BE2C (cell line): Measurements from ENCODE around the gene HSPB8.
A peak's percentile ranks its signal among the peaks of the same experiment; 100 is the strongest.
"Not testable (repeated sequence)": the region's sequence is repeated elsewhere in the genome, so short reads cannot be mapped to it uniquely, and the experiment has no call there.

ENCODE experiments used
- DNase-seq: peaks from one replicate; pipeline ENCODE4 v3.0.0-alpha.2; 2020
- H3K27me3 ChIP-seq: fragments of 250-450 bp; sonication (Bioruptor Pico); 2 replicates; pipeline ENCODE4 v1.5.1; 2020; ENCODE audit warnings: mild to moderate bottlenecking
- H3K36me3 ChIP-seq: fragments of 250-450 bp; sonication (Bioruptor Pico); 2 replicates; pipeline ENCODE4 v1.5.1; 2020; ENCODE audit warnings: mild to moderate bottlenecking
- H3K4me1 ChIP-seq: fragments of 250-450 bp; sonication (Bioruptor Pico); 2 replicates; pipeline ENCODE4 v1.5.1; 2020
- H3K4me3 ChIP-seq: 2 replicates; pipeline ENCODE4 v1.5.1; 2011; ENCODE audit warnings: low read depth, low read length
- H3K9me3 ChIP-seq: fragments of 250-450 bp; sonication (Bioruptor Pico); 2 replicates; pipeline ENCODE4 v1.5.1; 2020
- CTCF ChIP-seq: IDR thresholded peaks from 2 replicates; pipeline ENCODE4 v1.5.1; 2012; ENCODE audit warnings: mild to moderate bottlenecking, low read depth, low read length

Gene HSPB8

DNA sequence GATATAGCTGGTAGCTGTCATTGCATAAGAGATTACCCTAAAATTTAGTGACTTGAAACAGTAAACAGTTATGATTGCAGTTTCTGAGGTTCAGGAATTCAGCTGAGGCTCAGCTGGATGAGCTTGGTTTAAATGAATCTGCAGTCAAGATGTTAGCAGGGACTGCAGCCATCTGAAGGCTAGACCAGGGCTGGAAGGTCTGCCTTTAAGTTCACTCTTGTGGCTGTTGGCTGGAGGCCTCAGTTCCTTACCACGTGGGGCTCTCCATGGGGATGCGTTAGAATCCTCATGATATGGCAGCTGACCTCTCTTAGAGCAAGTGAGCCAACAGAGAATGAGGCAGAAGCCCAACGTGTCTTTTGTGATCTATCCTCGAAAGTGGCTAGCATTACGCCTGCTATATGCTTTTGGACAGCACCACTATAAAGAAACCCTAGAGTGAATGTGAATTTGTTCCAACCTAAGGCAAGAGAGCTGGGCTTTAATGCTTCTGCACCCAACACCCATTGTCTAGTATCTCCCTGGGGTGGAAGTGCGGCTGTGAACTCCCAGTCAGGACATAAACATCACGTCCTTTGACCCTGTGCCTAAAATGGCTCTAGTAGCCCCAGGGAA lies 26.0 kb downstream of the HSPB8 start:
- H3K36me3 ChIP-seq, result no peaks in the 10 kb centered on the region
- no peak for DNase-seq
- H3K4me1 ChIP-seq, result no peaks in the 10 kb centered on the region
- H3K4me3 ChIP-seq, result no peak overlapping the region
- TF ChIP-seq CTCF, result no peak
- H3K27me3 ChIP-seq, result no peaks in the 10 kb centered on the region
- H3K9me3 ChIP-seq, result no peaks in the 10 kb centered on the region; the same call in 1 of the 2 replicates

- DNase-seq, result no peak
- no peaks in the 10 kb centered on the region; the same call in 1 of the 2 replicates for H3K9me3 ChIP-seq
Measured at GRCh38 chr12:119206348-119207062, 27.8 kb downstream of the HSPB8 start.

DNA sequence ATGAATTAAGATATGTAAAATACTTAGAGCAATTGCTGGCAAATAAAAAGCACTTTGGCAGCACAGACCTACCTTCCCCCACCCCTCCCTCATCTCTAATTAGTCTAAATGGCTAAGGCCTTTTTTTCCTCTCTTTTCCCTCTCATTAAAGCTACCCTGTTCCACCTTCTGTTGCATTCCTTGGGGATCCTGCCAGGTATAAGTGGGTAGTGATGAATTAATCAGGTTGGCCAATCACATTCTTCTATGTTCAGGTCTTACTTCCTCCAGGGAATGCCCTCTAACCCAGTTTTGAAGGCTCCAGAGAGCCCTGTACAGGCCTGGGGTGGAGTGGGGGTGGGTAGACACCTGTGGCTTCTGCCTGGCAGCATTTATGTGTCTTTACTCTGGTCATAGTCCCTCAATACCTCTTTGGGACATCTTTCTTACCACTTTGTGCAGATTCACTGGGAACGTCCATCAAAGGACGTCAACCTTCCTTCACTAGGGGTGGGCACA lies 28.4 kb downstream of the HSPB8 start:
- Histone ChIP-seq H3K27me3 (no peaks in the 10 kb centered on the region), H3K9me3 (no peaks in the 10 kb centered on the region; the same call in 1 of the 2 replicates), H3K4me3 (no peak overlapping the region), H3K4me1 (no peaks in the 10 kb centered on the region), H3K36me3 (no peaks in the 10 kb centered on the region)
- TF ChIP-seq CTCF, result no peak
- DNase-seq, result no peak

More at GRCh38 chr12:119206348-119207062, 27.8 kb downstream of the HSPB8 start:
- Histone ChIP-seq H3K4me1 (no peaks in the 10 kb centered on the region), H3K4me3 (no peak overlapping the region), H3K36me3 (no peaks in the 10 kb centered on the region), H3K27me3 (no peaks in the 10 kb centered on the region)
- no peak; the same call in 1 of the 2 replicates for TF ChIP-seq CTCF

- TF ChIP-seq CTCF, result no peak
- Histone ChIP-seq H3K9me3 (no peaks in the 10 kb centered on the region; the same call in 1 of the 2 replicates), H3K36me3 (no peaks in the 10 kb centered on the region), H3K27me3 (no peaks in the 10 kb centered on the region), H3K4me3 (no peak overlapping the region), H3K4me1 (no peaks in the 10 kb centered on the region)
- peak; percentile 17 for DNase-seq
Measured at GRCh38 chr12:119208626-119209061, 29.9 kb downstream of the HSPB8 start.

DNA sequence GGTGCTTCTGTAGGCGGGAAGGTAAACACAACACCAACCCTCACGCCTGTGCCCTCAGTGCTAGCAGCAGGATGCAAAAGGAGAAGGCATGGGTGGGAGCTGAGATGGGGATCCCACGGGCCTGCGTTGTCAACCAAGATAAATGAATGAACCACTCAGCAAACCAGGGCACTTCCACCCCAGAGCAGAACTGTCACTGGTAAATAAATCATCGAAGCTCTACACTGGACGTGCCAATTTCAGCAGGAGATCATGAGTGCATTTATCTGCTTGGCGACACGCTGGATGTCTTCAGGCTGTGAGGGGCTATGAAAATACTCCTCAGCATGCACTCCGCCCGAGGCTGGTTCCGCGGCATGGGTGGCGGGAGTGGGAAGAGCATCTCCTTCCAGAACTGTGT lies 33.2 kb downstream of the HSPB8 start:
- no peak for DNase-seq
- no peaks in the 10 kb centered on the region for H3K36me3 ChIP-seq
- no peak for TF ChIP-seq CTCF

GRCh38 chr12:119216084-119216483 lies 37.4 kb downstream of the HSPB8 start:
- TF ChIP-seq CTCF, result no peak
- Histone ChIP-seq H3K36me3 (no peaks in the 10 kb centered on the region), H3K4me1 (0 out of 2 replicates have a peak, but pooled peaks cover 2% of the 10 kb centered on the region), H3K9me3 (no peaks in the 10 kb centered on the region), H3K27me3 (no peaks in the 10 kb centered on the region), H3K4me3 (no peak overlapping the region)
- DNase-seq, result no peak

More for the DNA sequence above, 33.2 kb downstream of the HSPB8 start:
- no peaks in the 10 kb centered on the region for H3K4me1 ChIP-seq
- no peaks in the 10 kb centered on the region; the same call in 1 of the 2 replicates for H3K9me3 ChIP-seq
- H3K4me3 ChIP-seq, result no peak overlapping the region
- no peaks in the 10 kb centered on the region for H3K27me3 ChIP-seq

DNA sequence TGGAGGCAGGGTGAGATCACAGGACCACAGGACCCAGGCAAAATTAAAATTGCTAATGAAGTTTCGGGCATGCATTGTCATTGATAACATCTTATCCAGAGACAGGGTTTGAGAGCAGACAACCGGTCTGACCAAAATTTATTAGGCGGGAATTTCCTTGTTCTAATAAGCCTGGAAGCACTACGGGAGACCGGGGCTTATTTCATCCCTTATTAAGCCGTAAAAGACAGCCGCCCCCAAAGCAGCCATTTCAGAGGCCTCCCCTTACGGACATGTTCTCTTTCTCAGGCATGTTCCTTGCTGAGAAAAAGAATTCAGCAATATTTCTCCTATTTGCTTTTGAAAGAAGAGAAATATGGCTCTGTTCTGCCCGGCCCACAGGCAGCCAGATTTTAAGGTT lies 40.1 kb downstream of the HSPB8 start:
- not testable (repeated sequence) for H3K4me3 ChIP-seq, H3K36me3 ChIP-seq, H3K4me1 ChIP-seq, H3K27me3 ChIP-seq, DNase-seq, H3K9me3 ChIP-seq
